WTC11 (cell line): ENCODE data around the gene P2RX6. TPM values are rescaled to one million over a fixed set of nuclear protein-coding genes. Genes with fewer than 3 reads are reported as not detected.

Source experiments
- ATAC-seq: fragments of 200-7000 bp; cut with Tn5 transposase; 2 replicates; pipeline ENCODE4 v1.10.0; 2021; ENCODE audit warnings: mild to moderate bottlenecking, moderate library complexity
- CTCF ChIA-PET: fragments of 300-600 bp; sonication (Branson Sonifier 250); formaldehyde crosslinking; loops from one replicate; lab custom pipeline; 2021; ENCODE audit warnings: antibody characterized with exemption; lab: Charles Lee
- POLR2A ChIA-PET: fragments of 350-600 bp; sonication (Branson Sonifier 250); formaldehyde crosslinking; loops from one replicate; lab custom pipeline; 2021; ENCODE audit warnings: antibody characterized with exemption; lab: Charles Lee
- DNase-seq: peaks from one replicate; pipeline ENCODE4 v3.0.0; 2021; ENCODE audit warnings: low spot score
- H3K27ac Mint-ChIP-seq: 2 replicates; pipeline ENCODE4 v1.8.0; 2021; ENCODE audit warnings: mixed read lengths
- H3K27me3 Mint-ChIP-seq: 2 replicates; pipeline ENCODE4 v1.8.0; 2021; ENCODE audit warnings: low read depth, mild to moderate bottlenecking, moderate library complexity, mixed read lengths
- H3K36me3 Mint-ChIP-seq: 2 replicates; pipeline ENCODE4 v1.8.0; 2021; ENCODE audit warnings: mixed read lengths
- H3K4me1 Mint-ChIP-seq: 2 replicates; pipeline ENCODE4 v1.8.0; 2022; ENCODE audit warnings: mixed read lengths
- H3K4me3 Mint-ChIP-seq: 2 replicates; pipeline ENCODE4 v1.8.0; 2021; ENCODE audit warnings: mild to moderate bottlenecking, moderate library complexity, mixed read lengths
- H3K9me3 Mint-ChIP-seq: 2 replicates; pipeline ENCODE4 v1.8.0; 2021; ENCODE audit warnings: mixed read lengths
- AR ChIP-seq: fragments of 250-450 bp; sonication (Bioruptor Pico); IDR thresholded peaks from 2 replicates; pipeline ENCODE4 v1.9.0; 2021; ENCODE audit warnings: mild to moderate bottlenecking
- ATF3 ChIP-seq: sonication (generic); formaldehyde crosslinking; conservative IDR thresholded peaks from 2 replicates; pipeline ENCODE4 v1.8.1; 2022; ENCODE audit warnings: mild to moderate bottlenecking, missing genetic modification reagents
- E2F5 ChIP-seq: sonication (generic); formaldehyde crosslinking; IDR thresholded peaks from 2 replicates; pipeline ENCODE4 v1.8.1; 2022; ENCODE audit warnings: mild to moderate bottlenecking, moderate library complexity, missing genetic modification reagents
- ELF4 ChIP-seq: sonication (generic); formaldehyde crosslinking; IDR thresholded peaks from 2 replicates; pipeline ENCODE4 v1.8.1; 2022; ENCODE audit warnings: low read depth, mild to moderate bottlenecking, moderate library complexity, missing genetic modification reagents
- FOXK1 ChIP-seq: sonication (generic); formaldehyde crosslinking; IDR thresholded peaks from 2 replicates; pipeline ENCODE4 v1.8.0; 2022; ENCODE audit warnings: mild to moderate bottlenecking, moderate library complexity, missing genetic modification reagents
- GRHL2 ChIP-seq: fragments of 250-450 bp; sonication (Bioruptor Pico); IDR thresholded peaks from 2 replicates; pipeline ENCODE4 v1.8.0; 2022; ENCODE audit warnings: mild to moderate bottlenecking, moderate library complexity; ENCODE audit not compliant: insufficient replicate concordance, severe bottlenecking
- HMGXB4 ChIP-seq: sonication (generic); formaldehyde crosslinking; IDR thresholded peaks from 2 replicates; pipeline ENCODE4 v1.8.1; 2023; ENCODE audit warnings: mild to moderate bottlenecking, moderate library complexity, missing genetic modification reagents
- IRF1 ChIP-seq: sonication (generic); formaldehyde crosslinking; IDR thresholded peaks from 2 replicates; pipeline ENCODE4 v1.8.0; 2023; ENCODE audit warnings: missing genetic modification reagents
- IRF2 ChIP-seq: sonication (generic); formaldehyde crosslinking; IDR thresholded peaks from 2 replicates; pipeline ENCODE4 v1.8.0; 2022; ENCODE audit warnings: low read depth, missing genetic modification reagents, borderline replicate concordance
- PREB ChIP-seq: sonication (generic); formaldehyde crosslinking; IDR thresholded peaks from 2 replicates; pipeline ENCODE4 v1.8.1; 2022; ENCODE audit warnings: mild to moderate bottlenecking, missing genetic modification reagents, moderate library complexity, borderline replicate concordance
- SMAD3 ChIP-seq: sonication (generic); formaldehyde crosslinking; IDR thresholded peaks from 2 replicates; pipeline ENCODE4 v1.8.0; 2022; ENCODE audit warnings: missing genetic modification reagents, mild to moderate bottlenecking, borderline replicate concordance
- SP1 ChIP-seq: sonication (generic); formaldehyde crosslinking; conservative IDR thresholded peaks from 2 replicates; pipeline ENCODE4 v1.8.1; 2022; ENCODE audit warnings: missing genetic modification reagents
- TEAD1 ChIP-seq: sonication (generic); formaldehyde crosslinking; IDR thresholded peaks from 2 replicates; pipeline ENCODE4 v1.8.0; 2022; ENCODE audit warnings: mild to moderate bottlenecking, missing genetic modification reagents
- ZNF263 ChIP-seq: sonication (generic); formaldehyde crosslinking; IDR thresholded peaks from 2 replicates; pipeline ENCODE4 v1.8.1; 2022; ENCODE audit warnings: low read depth, mild to moderate bottlenecking, moderate library complexity, missing genetic modification reagents
- ZNF317 ChIP-seq: sonication (generic); formaldehyde crosslinking; IDR thresholded peaks from 2 replicates; pipeline ENCODE4 v1.8.1; 2023; ENCODE audit warnings: low read depth, mild to moderate bottlenecking, moderate library complexity, missing genetic modification reagents, borderline replicate concordance
- ZNF425 ChIP-seq: fragments of 250-450 bp; sonication (Bioruptor Pico); conservative IDR thresholded peaks from 2 replicates; pipeline ENCODE4 v1.9.0; 2021; ENCODE audit warnings: mild to moderate bottlenecking
- ZNF671 ChIP-seq: fragments of 250-450 bp; sonication (Bioruptor Pico); IDR thresholded peaks from 2 replicates; pipeline ENCODE4 v1.8.0; 2021; ENCODE audit warnings: mild to moderate bottlenecking
- total RNA-seq: library from RNA; stranded (reverse); gene quantifications from 3 replicates; pipeline ENCODE4 v1.2.3, GENCODE V29; 2021

P2RX6 gene
- total RNA-seq, 1 experiment from 2014 or later, result 0.13 TPM

- H3K27me3 Mint-ChIP-seq, result peaks cover 32% of the 10 kb centered on the region
- H3K4me3 Mint-ChIP-seq, result peak overlapping the region; percentile 96
- peak overlapping the region; percentile 85 for H3K27ac Mint-ChIP-seq
- ChIA-PET POLR2A (interaction anchor here (1.1 to 1.7 kb wide), 4 partner anchors 25 to 95 kb away, joined by 3 to 7 read pairs (median 4); partner anchors contain the start of gene P2RX6), CTCF (interaction anchor here (1.1 to 2.5 kb wide), 8 partner anchors 10 to 121 kb away, joined by 4 to 35 read pairs (median 11); partner anchors contain the start of gene CRKL)
- ATAC-seq (no peak), DNase-seq (no peak)
- peaks cover 30% of the 10 kb centered on the region for H3K4me1 Mint-ChIP-seq
- peaks cover 12% of the 10 kb centered on the region for H3K9me3 Mint-ChIP-seq
- no peak for TF ChIP-seq ZNF671 (CRISPR knock-in tag)
- no peak for TF ChIP-seq TEAD1 (CRISPR knock-in tag)
- TF ChIP-seq PREB (CRISPR knock-in tag), result no peak
- TF ChIP-seq ZNF317 (CRISPR knock-in tag), result no peak
- no peak for TF ChIP-seq SP1
- no peak for TF ChIP-seq SMAD3 (CRISPR knock-in tag)
- no peak for TF ChIP-seq HMGXB4 (CRISPR knock-in tag)
- TF ChIP-seq ATF3 (CRISPR knock-in tag), result no peak
- TF ChIP-seq ZNF263 (CRISPR knock-in tag), result no peak
- TF ChIP-seq AR, result no peak
- no peak for TF ChIP-seq FOXK1
- no peak for TF ChIP-seq ELF4
- no peak for TF ChIP-seq ZNF425 (CRISPR knock-in tag)
- no peak for TF ChIP-seq IRF2
- no peak for TF ChIP-seq E2F5
- no peak for TF ChIP-seq GRHL2 (CRISPR knock-in tag)
- TF ChIP-seq IRF1, result no peak
- peaks cover 19% of the 10 kb centered on the region; the same call in 1 of the 2 replicates for H3K36me3 Mint-ChIP-seq
Measured at GRCh38 chr22:20980938-20981722, 33.8 kb upstream of the P2RX6 start.
